Esophagus squamous epithelium (tissue), 5 donors: ENCODE results near the gene MECP2. TPM values are rescaled to one million over a fixed set of nuclear protein-coding genes. Genes with fewer than 3 reads are reported as not detected.

ENCODE experiments used
- DNase-seq: peaks from one replicate; lab custom pipeline; 2025; lab: John Stamatoyannopoulos, UW
- H3K27ac ChIP-seq, 4 donors: fragments of 200-600 bp; sonication (generic); one replicate each; pipeline ENCODE4 v1.5.1; 2016 to 2019; ENCODE audit warnings: mild to moderate bottlenecking in 1 of 4
- H3K27me3 ChIP-seq, 4 donors: fragments of 200-600 bp; sonication (generic); 1 replicate in 3 of 4; 2 replicates in 1 of 4; pipeline versions ENCODE4 v1.5.1 to v1.6.0; 2017 to 2021; ENCODE audit warnings: antibody characterized with exemption in 1 of 4
- H3K36me3 ChIP-seq, 3 donors: fragments of 200-600 bp; sonication (generic); one replicate each; pipeline ENCODE4 v1.5.1; 2016 to 2019
- H3K4me1 ChIP-seq, 3 donors: fragments of 200-600 bp; sonication (generic); one replicate each; pipeline ENCODE4 v1.5.1; 2017 to 2019
- H3K4me3 ChIP-seq, 4 donors: fragments of 200-600 bp; sonication (generic); 1 replicate in 3 of 4; 2 replicates in 1 of 4; pipeline ENCODE4 v1.5.1; 2016 to 2019; ENCODE audit warnings: mild to moderate bottlenecking in 2 of 4, moderate library complexity in 1 of 4
- H3K9me3 ChIP-seq, 3 donors: fragments of 200-600 bp; sonication (generic); one replicate each; pipeline ENCODE4 v1.5.1; 2016 to 2019
- CTCF ChIP-seq, 6 experiments: fragments of 450-650 bp in 4 of 6; fragments of 200-600 bp in 2 of 6; sonication (generic) in 2 of 6; IDR thresholded peaks; one replicate each; pipeline ENCODE4 v1.5.1; 2016 to 2019; ENCODE audit warnings: antibody characterized with exemption in 6 of 6, mild to moderate bottlenecking in 4 of 6, moderate library complexity in 4 of 6
- POLR2A ChIP-seq, 4 donors: fragments of 450-650 bp; IDR thresholded peaks; one replicate each; pipeline ENCODE4 v1.6.1; 2017; ENCODE audit warnings: antibody characterized with exemption in 4 of 4, mild to moderate bottlenecking in 4 of 4, moderate library complexity in 3 of 4
- WGBS, 2 donors: methylation state at CpG; one replicate each; pipeline ENCODE4 v1.1.5; 2018; 5-methylcytosine and 5-hydroxymethylcytosine counted together
- intact Hi-C: fragments of 100-400 bp; cut with DNase I; formaldehyde crosslinking; loops from one replicate; pipeline ENCODE4 v1.15.0; 2022
- total RNA-seq, 4 donors: library from RNA; depleted of rRNA; stranded (reverse); fragments of >200 nt; gene quantifications; one replicate each; pipeline ENCODE4 v1.1.0, GENCODE V29; 2016
- donor health status: DM: yes; HTN: yes; CAD: no.

The MECP2 gene
- total RNA-seq, 4 donors from 2014 or later = 17.7 to 38.7 (median 25.4) TPM

- H3K36me3 ChIP-seq = peaks cover 0 to 68% (median 19%) of the 10 kb centered on the region in 3 donors
- H3K4me1 ChIP-seq = peaks cover 1 to 25% (median 4%) of the 10 kb centered on the region in 3 donors
- intact Hi-C loops = no loop called here
- TF ChIP-seq POLR2A (IDR thresholded peaks at IDR 0.05) = no peak
- TF ChIP-seq CTCF (IDR thresholded peaks at IDR 0.05) = no peak
- WGBS, 2 donors = no CpG with 5 or more reads among the region's 17 CpGs
- peak overlapping the region in 1 of 4 donors; percentile 34 for H3K27ac ChIP-seq
- DNase-seq = no peak
- H3K27me3 ChIP-seq = peaks cover 0 to 3% (median 0%) of the 10 kb centered on the region in 4 donors
- H3K4me3 ChIP-seq = no peak overlapping the region
- H3K9me3 ChIP-seq = no peaks in the 10 kb centered on the region
Observed at GRCh38 chrX:154013001-154013421, 84.5 kb downstream of the MECP2 start.

- intact Hi-C loops = no loop called here
- no peak for DNase-seq
- H3K36me3 ChIP-seq = peaks cover 0 to 68% (median 18%) of the 10 kb centered on the region in 3 donors
Observed at GRCh38 chrX:154012336-154012991, 85.1 kb downstream of the MECP2 start.

GRCh38 chrX:154011376-154012335 lies 85.9 kb downstream of the MECP2 start:
- H3K27ac ChIP-seq = no peak overlapping the region
- H3K9me3 ChIP-seq = no peaks in the 10 kb centered on the region
- no peak for DNase-seq
- peaks cover 0 to 3% (median 0%) of the 10 kb centered on the region in 4 donors for H3K27me3 ChIP-seq
- TF ChIP-seq POLR2A (IDR thresholded peaks at IDR 0.05) (no peak), CTCF (IDR thresholded peaks at IDR 0.05) (no peak)
- peaks cover 0 to 15% (median 0%) of the 10 kb centered on the region in 3 donors for H3K4me1 ChIP-seq
- H3K4me3 ChIP-seq = no peak overlapping the region
- peaks cover 0 to 61% (median 10%) of the 10 kb centered on the region in 3 donors for H3K36me3 ChIP-seq
- intact Hi-C loops = no loop called here
- 79 to 90% methylated on average over 2 to 12 of the region's 18 CpGs for WGBS, 2 donors

More at GRCh38 chrX:154012336-154012991, 85.1 kb downstream of the MECP2 start:
- Histone ChIP-seq H3K27ac (peak overlapping the region in 1 of 4 donors; percentile 34), H3K4me1 (peaks cover 0 to 20% (median 0%) of the 10 kb centered on the region in 3 donors), H3K4me3 (no peak overlapping the region), H3K9me3 (no peaks in the 10 kb centered on the region), H3K27me3 (peaks cover 0 to 3% (median 0%) of the 10 kb centered on the region in 4 donors)
- TF ChIP-seq CTCF (IDR thresholded peaks at IDR 0.05) (no peak), POLR2A (IDR thresholded peaks at IDR 0.05) (no peak)
- WGBS, 2 donors = 60% methylated on average over 3 of the region's 17 CpGs; no CpG with 5 or more reads in 1 of the 2 donors

- Histone ChIP-seq H3K9me3 (no peaks in the 10 kb centered on the region), H3K27ac (no peak overlapping the region), H3K4me1 (peaks cover 0 to 15% (median 0%) of the 10 kb centered on the region in 3 donors), H3K4me3 (no peak overlapping the region), H3K27me3 (peaks cover 0 to 3% (median 0%) of the 10 kb centered on the region in 4 donors), H3K36me3 (peaks cover 0 to 49% (median 2%) of the 10 kb centered on the region in 3 donors)
- no peak for TF ChIP-seq CTCF (IDR thresholded peaks at IDR 0.05)
- no peak for TF ChIP-seq POLR2A (IDR thresholded peaks at IDR 0.05)
- intact Hi-C loops = no loop called here
- DNase-seq = no peak
- WGBS, 2 donors = 63 to 80% methylated on average over 8 to 16 of the region's 18 CpGs
Observed at GRCh38 chrX:154010330-154011087, 87.0 kb downstream of the MECP2 start.
